HEK293 (cell line): Measurements from ENCODE around the gene PRSS33.

Experiments used
- CTCF ChIA-PET: fragments of 350-600 bp; formaldehyde crosslinking; extraction: SDS; loops from one replicate; lab custom pipeline; 2021; ENCODE audit warnings: antibody characterized with exemption; lab: Yijun Ruan, JAX
- POLR2A ChIA-PET: fragments of 300-600 bp; formaldehyde crosslinking; extraction: SDS; loops from one replicate; lab custom pipeline; 2020; ENCODE audit warnings: antibody characterized with exemption, inconsistent platforms; lab: Yijun Ruan, JAX
- H3K27ac ChIP-seq: fragments of 200-500 bp; sonication (Bioruptor generic); 2 replicates; pipeline ENCODE4 v1.5.1; 2014; ENCODE audit warnings: low read depth, low read length, control low read depth, inconsistent platforms; ENCODE audit errors: extremely low read depth
- H3K36me3 ChIP-seq, 2 experiments: fragments of 200-500 bp in 1 of 2; sonication (Bioruptor generic) in 1 of 2; 1 replicate in 1 of 2; 2 replicates in 1 of 2; pipeline ENCODE4 v1.5.1; 2014 to 2017; ENCODE audit warnings: inconsistent platforms in 2 of 2, low read length in 2 of 2; ENCODE audit not compliant: control insufficient read depth in 2 of 2, insufficient read depth in 1 of 2
- H3K4me1 ChIP-seq: fragments of 200-500 bp; sonication (Bioruptor generic); 2 replicates; pipeline ENCODE4 v1.5.1; 2014; ENCODE audit warnings: mild to moderate bottlenecking, low read length, inconsistent platforms; ENCODE audit not compliant: control insufficient read depth, insufficient read depth
- H3K4me3 ChIP-seq: 2 replicates; pipeline ENCODE4 v1.5.1; 2011; ENCODE audit warnings: low read depth, mild to moderate bottlenecking, control low read depth, low read length, moderate library complexity
- H3K9me3 ChIP-seq: fragments of 200-500 bp; sonication (Bioruptor generic); 2 replicates; pipeline ENCODE4 v1.5.1; 2014; ENCODE audit warnings: low read depth, low read length, inconsistent platforms; ENCODE audit not compliant: control insufficient read depth, insufficient read depth
- BCL11A ChIP-seq: fragments of 450-650 bp; formaldehyde crosslinking; IDR thresholded peaks from 2 replicates; pipeline ENCODE4 v1.5.1; 2016; ENCODE audit warnings: low read depth, missing biosample characterization, missing genetic modification characterization
- HOXC10 ChIP-seq: sonication (generic); formaldehyde crosslinking; IDR thresholded peaks from 2 replicates; pipeline ENCODE4 v1.8.1; 2023; ENCODE audit warnings: mild to moderate bottlenecking, missing genetic modification reagents
- HOXD13 ChIP-seq: sonication (generic); formaldehyde crosslinking; IDR thresholded peaks from 2 replicates; pipeline ENCODE4 v1.8.0; 2022; ENCODE audit warnings: missing genetic modification reagents, borderline replicate concordance
- KLF1 ChIP-seq: fragments of 450-650 bp; formaldehyde crosslinking; IDR thresholded peaks from 2 replicates; pipeline ENCODE4 v1.5.1; 2016; ENCODE audit warnings: missing biosample characterization, missing genetic modification characterization
- KLF7 ChIP-seq: fragments of 450-650 bp; formaldehyde crosslinking; IDR thresholded peaks from 2 replicates; pipeline ENCODE4 v1.5.1; 2016; ENCODE audit warnings: missing biosample characterization, missing genetic modification characterization, borderline replicate concordance
- OVOL3 ChIP-seq: fragments of 450-650 bp; formaldehyde crosslinking; IDR thresholded peaks from 2 replicates; pipeline ENCODE4 v1.5.1; 2016; ENCODE audit warnings: missing biosample characterization, missing genetic modification characterization
- REPIN1 ChIP-seq: fragments of 450-650 bp; formaldehyde crosslinking; IDR thresholded peaks from 2 replicates; pipeline ENCODE4 v1.5.1; 2017; ENCODE audit warnings: missing biosample characterization, missing genetic modification characterization, low read depth
- ZIC2 ChIP-seq: fragments of 450-650 bp; formaldehyde crosslinking; IDR thresholded peaks from 2 replicates; pipeline ENCODE4 v1.5.1; 2016; ENCODE audit warnings: missing biosample characterization, missing genetic modification characterization
- ZNF121 ChIP-seq: fragments of 450-650 bp; formaldehyde crosslinking; IDR thresholded peaks from 2 replicates; pipeline ENCODE4 v1.5.1; 2016; ENCODE audit warnings: missing biosample characterization, missing genetic modification characterization
- ZNF146 ChIP-seq: fragments of 450-650 bp; formaldehyde crosslinking; IDR thresholded peaks from 2 replicates; pipeline ENCODE4 v1.5.1; 2016; ENCODE audit warnings: missing biosample characterization, missing genetic modification characterization
- ZNF155 ChIP-seq: fragments of 450-650 bp; formaldehyde crosslinking; IDR thresholded peaks from 2 replicates; pipeline ENCODE4 v1.5.1; 2016; ENCODE audit warnings: missing biosample characterization, missing genetic modification characterization
- ZNF311 ChIP-seq: fragments of 450-650 bp; formaldehyde crosslinking; IDR thresholded peaks from 2 replicates; pipeline ENCODE4 v1.5.1; 2017; ENCODE audit warnings: missing biosample characterization, missing genetic modification characterization, borderline replicate concordance
- ZNF366 ChIP-seq: fragments of 450-650 bp; formaldehyde crosslinking; conservative IDR thresholded peaks from 2 replicates; pipeline ENCODE4 v1.5.1; 2016; ENCODE audit warnings: missing biosample characterization, missing genetic modification characterization
- ZNF416 ChIP-seq: fragments of 450-650 bp; formaldehyde crosslinking; IDR thresholded peaks from 2 replicates; pipeline ENCODE4 v1.5.1; 2016; ENCODE audit warnings: missing biosample characterization, missing genetic modification characterization
- ZNF433 ChIP-seq: fragments of 450-650 bp; formaldehyde crosslinking; IDR thresholded peaks from 2 replicates; pipeline ENCODE4 v1.5.1; 2016; ENCODE audit warnings: missing biosample characterization, missing genetic modification characterization, low read depth
- ZNF473 ChIP-seq: fragments of 450-650 bp; formaldehyde crosslinking; IDR thresholded peaks from 2 replicates; pipeline ENCODE4 v1.5.1; 2017; ENCODE audit warnings: missing biosample characterization, missing genetic modification characterization
- ZNF544 ChIP-seq: fragments of 450-650 bp; formaldehyde crosslinking; IDR thresholded peaks from 2 replicates; pipeline ENCODE4 v1.5.0; 2017; ENCODE audit warnings: missing biosample characterization, missing genetic modification characterization
- ZNF549 ChIP-seq: fragments of 450-650 bp; IDR thresholded peaks from 2 replicates; pipeline ENCODE4 v1.5.1; 2018; ENCODE audit warnings: missing biosample characterization, missing genetic modification characterization, mild to moderate bottlenecking, inconsistent platforms, moderate library complexity
- ZNF560 ChIP-seq: fragments of 450-650 bp; formaldehyde crosslinking; IDR thresholded peaks from 2 replicates; pipeline ENCODE4 v1.5.1; 2017; ENCODE audit warnings: missing biosample characterization, missing genetic modification characterization, borderline replicate concordance
- ZNF571 ChIP-seq: fragments of 450-650 bp; formaldehyde crosslinking; IDR thresholded peaks from 2 replicates; pipeline ENCODE4 v1.5.0; 2017; ENCODE audit warnings: missing biosample characterization, missing genetic modification characterization
- ZNF670 ChIP-seq: fragments of 450-650 bp; formaldehyde crosslinking; IDR thresholded peaks from 2 replicates; pipeline ENCODE4 v1.5.1; 2016; ENCODE audit warnings: missing biosample characterization, missing genetic modification characterization, low read depth
- ZNF792 ChIP-seq: fragments of 450-650 bp; formaldehyde crosslinking; IDR thresholded peaks from 2 replicates; pipeline ENCODE4 v1.5.1; 2016; ENCODE audit warnings: missing biosample characterization, missing genetic modification characterization
- ZSCAN23 ChIP-seq: fragments of 450-650 bp; formaldehyde crosslinking; IDR thresholded peaks from 2 replicates; pipeline ENCODE4 v1.5.1; 2016; ENCODE audit warnings: missing biosample characterization, missing genetic modification characterization
- TF ChIP-seq, protein P1 (sequence below): fragments of 450-650 bp; formaldehyde crosslinking; IDR thresholded peaks from 2 replicates; pipeline ENCODE4 v1.5.1; 2016; ENCODE audit warnings: missing biosample characterization, missing genetic modification characterization
- TF ChIP-seq, protein P2 (sequence below): fragments of 450-650 bp; formaldehyde crosslinking; IDR thresholded peaks from 2 replicates; pipeline ENCODE4 v1.5.1; 2017; ENCODE audit warnings: missing biosample characterization, missing genetic modification characterization
- TF ChIP-seq, protein P3 (sequence below): fragments of 450-650 bp; formaldehyde crosslinking; IDR thresholded peaks from 2 replicates; pipeline ENCODE4 v1.5.1; 2016; ENCODE audit warnings: missing biosample characterization, missing genetic modification characterization
- TF ChIP-seq, protein P4 (sequence below): fragments of 450-650 bp; formaldehyde crosslinking; IDR thresholded peaks from 2 replicates; pipeline ENCODE4 v1.5.1; 2016; ENCODE audit warnings: missing biosample characterization, missing genetic modification characterization

Gene PRSS33, protein sequence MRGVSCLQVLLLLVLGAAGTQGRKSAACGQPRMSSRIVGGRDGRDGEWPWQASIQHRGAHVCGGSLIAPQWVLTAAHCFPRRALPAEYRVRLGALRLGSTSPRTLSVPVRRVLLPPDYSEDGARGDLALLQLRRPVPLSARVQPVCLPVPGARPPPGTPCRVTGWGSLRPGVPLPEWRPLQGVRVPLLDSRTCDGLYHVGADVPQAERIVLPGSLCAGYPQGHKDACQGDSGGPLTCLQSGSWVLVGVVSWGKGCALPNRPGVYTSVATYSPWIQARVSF

DNA sequence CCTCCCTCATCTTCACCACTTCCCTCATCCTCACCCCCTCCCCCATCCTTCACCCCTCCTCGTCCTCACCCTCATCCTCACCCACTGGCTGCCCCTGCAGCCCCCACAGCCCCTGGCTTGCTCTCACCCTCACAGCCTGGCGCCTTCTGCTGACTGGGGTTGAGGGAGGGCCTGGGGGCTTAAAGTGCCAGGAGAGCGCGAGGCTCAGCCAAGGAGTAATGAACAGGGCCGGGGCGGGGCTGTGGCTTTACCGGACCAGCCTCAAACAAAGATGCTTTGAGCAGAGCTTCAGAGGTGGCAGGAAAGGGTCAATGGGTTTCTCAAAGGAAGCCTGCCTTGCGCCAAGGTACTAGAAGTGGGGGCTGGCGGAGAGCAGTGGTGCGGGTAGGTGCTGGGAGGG is at the start of gene PRSS33:
Gene PRSS33, minus strand, starts transcription at position 155 of the 400 bp plus-strand sequence. CDS start 1,013 bp downstream, outside the sequence.
- Histone ChIP-seq H3K27ac (no peak within 1 kb of the TSS), H3K4me1 (no peaks in the 10 kb centered on the region), H3K36me3 (no peaks in the 10 kb centered on the region)
- TF ChIP-seq, protein P1, sequence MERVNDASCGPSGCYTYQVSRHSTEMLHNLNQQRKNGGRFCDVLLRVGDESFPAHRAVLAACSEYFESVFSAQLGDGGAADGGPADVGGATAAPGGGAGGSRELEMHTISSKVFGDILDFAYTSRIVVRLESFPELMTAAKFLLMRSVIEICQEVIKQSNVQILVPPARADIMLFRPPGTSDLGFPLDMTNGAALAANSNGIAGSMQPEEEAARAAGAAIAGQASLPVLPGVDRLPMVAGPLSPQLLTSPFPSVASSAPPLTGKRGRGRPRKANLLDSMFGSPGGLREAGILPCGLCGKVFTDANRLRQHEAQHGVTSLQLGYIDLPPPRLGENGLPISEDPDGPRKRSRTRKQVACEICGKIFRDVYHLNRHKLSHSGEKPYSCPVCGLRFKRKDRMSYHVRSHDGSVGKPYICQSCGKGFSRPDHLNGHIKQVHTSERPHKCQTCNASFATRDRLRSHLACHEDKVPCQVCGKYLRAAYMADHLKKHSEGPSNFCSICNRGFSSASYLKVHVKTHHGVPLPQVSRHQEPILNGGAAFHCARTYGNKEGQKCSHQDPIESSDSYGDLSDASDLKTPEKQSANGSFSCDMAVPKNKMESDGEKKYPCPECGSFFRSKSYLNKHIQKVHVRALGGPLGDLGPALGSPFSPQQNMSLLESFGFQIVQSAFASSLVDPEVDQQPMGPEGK (tag by site-specific recombination), result 0 out of 2 replicates have a peak, but pooled peaks have one; percentile 12
- TF ChIP-seq, protein P2, sequence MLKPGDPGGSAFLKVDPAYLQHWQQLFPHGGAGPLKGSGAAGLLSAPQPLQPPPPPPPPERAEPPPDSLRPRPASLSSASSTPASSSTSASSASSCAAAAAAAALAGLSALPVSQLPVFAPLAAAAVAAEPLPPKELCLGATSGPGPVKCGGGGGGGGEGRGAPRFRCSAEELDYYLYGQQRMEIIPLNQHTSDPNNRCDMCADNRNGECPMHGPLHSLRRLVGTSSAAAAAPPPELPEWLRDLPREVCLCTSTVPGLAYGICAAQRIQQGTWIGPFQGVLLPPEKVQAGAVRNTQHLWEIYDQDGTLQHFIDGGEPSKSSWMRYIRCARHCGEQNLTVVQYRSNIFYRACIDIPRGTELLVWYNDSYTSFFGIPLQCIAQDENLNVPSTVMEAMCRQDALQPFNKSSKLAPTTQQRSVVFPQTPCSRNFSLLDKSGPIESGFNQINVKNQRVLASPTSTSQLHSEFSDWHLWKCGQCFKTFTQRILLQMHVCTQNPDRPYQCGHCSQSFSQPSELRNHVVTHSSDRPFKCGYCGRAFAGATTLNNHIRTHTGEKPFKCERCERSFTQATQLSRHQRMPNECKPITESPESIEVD, result no peak
- TF ChIP-seq OVOL3 (tag by site-specific recombination) (no peak), KLF7 (tag by site-specific recombination) (no peak), ZNF366 (tag by site-specific recombination) (no peak), ZNF792 (tag by site-specific recombination) (no peak), ZNF549 (tag by site-specific recombination) (no peak), ZNF121 (tag by site-specific recombination) (no peak), ZNF433 (tag by site-specific recombination) (no peak)
- TF ChIP-seq, all 188 proteins: peak for 1
- Histone ChIP-seq H3K4me3 (no peak within 1 kb of the TSS), H3K9me3 (no peaks in the 10 kb centered on the region)
- POLR2A ChIA-PET, result no interaction called here
- CTCF ChIA-PET, result interaction anchor here (1.0 kb wide), 1 partner anchor 80 kb away, joined by 5 read pairs; no protein-coding TSS in a partner anchor

DNA sequence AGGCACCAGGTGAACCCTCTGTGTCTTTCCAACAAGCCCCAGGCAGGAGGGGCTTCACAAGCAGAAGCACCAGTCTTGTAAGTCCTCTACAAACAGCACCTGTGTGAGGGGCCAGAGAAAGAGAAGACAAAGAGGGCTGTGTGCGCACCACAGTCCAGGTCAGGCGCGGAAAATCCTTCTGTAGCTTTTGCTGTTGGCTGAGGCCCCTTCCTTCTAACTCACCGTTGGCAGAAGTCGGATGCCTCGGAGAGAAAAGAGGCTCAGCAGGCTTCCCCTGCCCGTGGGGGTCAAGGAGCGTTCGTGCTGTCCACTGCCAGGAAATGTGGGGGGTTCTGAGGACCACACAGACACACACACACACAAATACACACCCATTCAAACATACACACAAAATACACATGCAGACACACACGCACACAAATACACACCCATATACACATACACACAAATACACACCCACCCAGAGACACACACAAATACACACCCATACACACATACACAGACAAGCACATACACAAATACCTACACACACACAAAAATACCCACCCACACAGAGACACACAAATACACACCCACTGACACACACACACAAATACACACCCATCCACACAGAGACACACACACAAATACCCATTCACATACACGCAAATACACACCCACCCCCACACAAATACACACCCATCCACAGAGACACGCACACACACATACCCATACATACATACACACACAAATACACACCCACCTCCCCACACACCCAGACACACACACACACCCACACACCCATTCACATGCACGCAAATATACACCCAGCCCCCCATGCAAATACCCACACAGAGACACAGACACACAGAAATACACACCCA is 49.5 kb upstream of the PRSS33 start:
- Histone ChIP-seq H3K27ac (no peak overlapping the region), H3K9me3 (no peaks in the 10 kb centered on the region), H3K4me3 (no peak overlapping the region), H3K4me1 (no peaks in the 10 kb centered on the region), H3K36me3 (no peaks in the 10 kb centered on the region)
- ChIA-PET POLR2A (interaction anchor here (0.6 kb wide), 1 partner anchor 15 kb away, joined by 3 read pairs; no protein-coding TSS in a partner anchor), CTCF (interaction anchor here (0.7 to 0.9 kb wide), 2 partner anchors 8 to 36 kb away, joined by 3 to 4 read pairs; no protein-coding TSS in a partner anchor)
- peak; percentile 5; the same call in 1 of the 2 replicates for TF ChIP-seq ZNF146 (tag by site-specific recombination)
- no peak for TF ChIP-seq ZIC2 (tag by site-specific recombination)
- no peak for TF ChIP-seq ZNF544 (tag by site-specific recombination)
- TF ChIP-seq ZNF416 (tag by site-specific recombination), result no peak
- TF ChIP-seq ZNF670 (tag by site-specific recombination), result no peak
- TF ChIP-seq ZNF155 (tag by site-specific recombination), result no peak
- no peak for TF ChIP-seq ZNF121 (tag by site-specific recombination)
- no peak for TF ChIP-seq BCL11A (tag by site-specific recombination)
- TF ChIP-seq, protein P3, sequence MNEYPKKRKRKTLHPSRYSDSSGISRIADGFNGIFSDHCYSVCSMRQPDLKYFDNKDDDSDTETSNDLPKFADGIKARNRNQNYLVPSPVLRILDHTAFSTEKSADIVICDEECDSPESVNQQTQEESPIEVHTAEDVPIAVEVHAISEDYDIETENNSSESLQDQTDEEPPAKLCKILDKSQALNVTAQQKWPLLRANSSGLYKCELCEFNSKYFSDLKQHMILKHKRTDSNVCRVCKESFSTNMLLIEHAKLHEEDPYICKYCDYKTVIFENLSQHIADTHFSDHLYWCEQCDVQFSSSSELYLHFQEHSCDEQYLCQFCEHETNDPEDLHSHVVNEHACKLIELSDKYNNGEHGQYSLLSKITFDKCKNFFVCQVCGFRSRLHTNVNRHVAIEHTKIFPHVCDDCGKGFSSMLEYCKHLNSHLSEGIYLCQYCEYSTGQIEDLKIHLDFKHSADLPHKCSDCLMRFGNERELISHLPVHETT, result peak; percentile 64; the same call in 1 of the 2 replicates
- TF ChIP-seq REPIN1, result no peak
- 0 out of 2 replicates have a peak, but pooled peaks have one; percentile 25 for TF ChIP-seq ZNF311 (tag by site-specific recombination)
- TF ChIP-seq ZSCAN23 (tag by site-specific recombination), result peak; percentile 24; the same call in 1 of the 2 replicates
- no peak for TF ChIP-seq HOXC10
- TF ChIP-seq ZNF560 (tag by site-specific recombination), result 0 out of 2 replicates have a peak, but pooled peaks have one; percentile 10
- no peak for TF ChIP-seq ZNF366 (tag by site-specific recombination)
- 0 out of 2 replicates have a peak, but pooled peaks have one; percentile 44 for TF ChIP-seq ZNF571 (tag by site-specific recombination)
- TF ChIP-seq KLF1 (tag by site-specific recombination), result 0 out of 2 replicates have a peak, but pooled peaks have one; percentile 10
- TF ChIP-seq HOXD13, result no peak
- TF ChIP-seq, protein P4, sequence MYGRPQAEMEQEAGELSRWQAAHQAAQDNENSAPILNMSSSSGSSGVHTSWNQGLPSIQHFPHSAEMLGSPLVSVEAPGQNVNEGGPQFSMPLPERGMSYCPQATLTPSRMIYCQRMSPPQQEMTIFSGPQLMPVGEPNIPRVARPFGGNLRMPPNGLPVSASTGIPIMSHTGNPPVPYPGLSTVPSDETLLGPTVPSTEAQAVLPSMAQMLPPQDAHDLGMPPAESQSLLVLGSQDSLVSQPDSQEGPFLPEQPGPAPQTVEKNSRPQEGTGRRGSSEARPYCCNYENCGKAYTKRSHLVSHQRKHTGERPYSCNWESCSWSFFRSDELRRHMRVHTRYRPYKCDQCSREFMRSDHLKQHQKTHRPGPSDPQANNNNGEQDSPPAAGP, result no peak
- TF ChIP-seq ZNF549 (tag by site-specific recombination), result no peak
- TF ChIP-seq ZNF473 (tag by site-specific recombination), result 0 out of 2 replicates have a peak, but pooled peaks have one; percentile 7
